ENCODE results near the gene RBM23. TPM values are rescaled to one million over a fixed set of nuclear protein-coding genes. Genes with fewer than 3 reads are reported as not detected.

Gene RBM23
- polyA plus RNA-seq, 3 donors = 76.7 to 89.7 (median 85.7) TPM

- Mint-ChIP-seq H3K4me1 (peaks cover 2% of the 10 kb centered on the region), H3K27ac (peak overlapping the region in 2 of 7 donors; percentile 27 to 37), H3K9me3 (no peaks in the 10 kb centered on the region), H3K27me3 (ENCODE audit: low read depth in 3 of 3) (no peaks in the 10 kb centered on the region), H3K4me3 (no peak overlapping the region), H3K36me3 (peaks cover 59 to 75% of the 10 kb centered on the region in 2 donors)
- no peak overlapping the region for H3K9ac ChIP-seq (ENCODE audit: insufficient read depth, low read length, poor library complexity, severe bottlenecking)
- no peak overlapping the region for H3K4me3 ChIP-seq (replicated peaks in 1 of 3; ENCODE audit: low read depth in 2 of 3, low read length in 3 of 3)
- no peaks in the 10 kb centered on the region for H3K27me3 ChIP-seq (ENCODE audit: control insufficient read depth in 2 of 2, insufficient read depth in 2 of 2, low read length in 2 of 2)
- no peaks in the 10 kb centered on the region for H3K9me3 ChIP-seq (replicated peaks in 1 of 2; ENCODE audit: control insufficient read depth in 1 of 2, insufficient read depth in 1 of 2, low read length in 2 of 2)
- no peaks in the 10 kb centered on the region for H3K4me1 ChIP-seq (ENCODE audit: control insufficient read depth in 1 of 2, insufficient read depth in 2 of 2, low read length in 2 of 2)
- no peak for DNase-seq
- peaks cover 47 to 84% of the 10 kb centered on the region in 2 donors for H3K36me3 ChIP-seq (replicated peaks in 1 of 2; ENCODE audit: control insufficient read depth in 1 of 2, insufficient read depth in 2 of 2, low read length in 2 of 2)
- no peak overlapping the region for H2AFZ ChIP-seq (ENCODE audit: insufficient read depth, low read depth, low read length, poor library complexity, severe bottlenecking)
- peak overlapping the region in 1 of 2 donors; percentile 8 for H3K27ac ChIP-seq (ENCODE audit: low read depth in 1 of 2, low read length in 2 of 2)
- H3K79me2 ChIP-seq (ENCODE audit: insufficient read depth, low read length) = no peaks in the 10 kb centered on the region
- intact Hi-C loops (cut with micrococcal nuclease) = no loop called here
- peaks cover 7% of the 10 kb centered on the region for H4K20me1 ChIP-seq (ENCODE audit: insufficient read depth, low read length)
- no CpG with 5 or more reads among the region's 8 CpGs for WGBS (ENCODE audit: insufficient coverage)
- H3K4me2 ChIP-seq (replicated peaks; ENCODE audit: extremely low read depth, low read length, poor library complexity, severe bottlenecking) = no peak overlapping the region
- no peak for TF ChIP-seq CTCF (IDR thresholded peaks at IDR 0.05)
Observed at GRCh38 chr14:22898302-22899090, 20.5 kb downstream of the RBM23 start.

- H3K27ac Mint-ChIP-seq = peak overlapping the region in 1 of 7 donors; percentile 17
- H3K27me3 Mint-ChIP-seq (ENCODE audit: low read depth in 3 of 3) = no peaks in the 10 kb centered on the region
- H3K4me3 ChIP-seq (replicated peaks in 1 of 3; ENCODE audit: low read depth in 2 of 3, low read length in 3 of 3) = no peak overlapping the region
- no peak overlapping the region for H2AFZ ChIP-seq (ENCODE audit: insufficient read depth, low read depth, low read length, poor library complexity, severe bottlenecking)
- H3K27ac ChIP-seq (ENCODE audit: low read depth in 1 of 2, low read length in 2 of 2) = no peak overlapping the region
- intact Hi-C loops (cut with micrococcal nuclease) = no loop called here
- peaks cover 6% of the 10 kb centered on the region for H4K20me1 ChIP-seq (ENCODE audit: insufficient read depth, low read length)
- no peak for DNase-seq
- no peaks in the 10 kb centered on the region for H3K4me1 ChIP-seq (ENCODE audit: control insufficient read depth in 1 of 2, insufficient read depth in 2 of 2, low read length in 2 of 2)
- no peak overlapping the region for H3K4me3 Mint-ChIP-seq
- peaks cover 2% of the 10 kb centered on the region for H3K4me1 Mint-ChIP-seq
- no peak for TF ChIP-seq CTCF (IDR thresholded peaks at IDR 0.05)
- WGBS (ENCODE audit: insufficient coverage) = no CpG with 5 or more reads among the region's 1 CpG
- H3K9me3 Mint-ChIP-seq = no peaks in the 10 kb centered on the region
- H3K27me3 ChIP-seq (ENCODE audit: control insufficient read depth in 2 of 2, insufficient read depth in 2 of 2, low read length in 2 of 2) = no peaks in the 10 kb centered on the region
- no peak overlapping the region for H3K9ac ChIP-seq (ENCODE audit: insufficient read depth, low read length, poor library complexity, severe bottlenecking)
- H3K9me3 ChIP-seq (replicated peaks in 1 of 2; ENCODE audit: control insufficient read depth in 1 of 2, insufficient read depth in 1 of 2, low read length in 2 of 2) = no peaks in the 10 kb centered on the region
- peaks cover 37 to 84% of the 10 kb centered on the region in 2 donors for H3K36me3 ChIP-seq (replicated peaks in 1 of 2; ENCODE audit: control insufficient read depth in 1 of 2, insufficient read depth in 2 of 2, low read length in 2 of 2)
- H3K36me3 Mint-ChIP-seq = peaks cover 59 to 74% of the 10 kb centered on the region in 2 donors
- H3K4me2 ChIP-seq (replicated peaks; ENCODE audit: extremely low read depth, low read length, poor library complexity, severe bottlenecking) = no peak overlapping the region
- H3K79me2 ChIP-seq (ENCODE audit: insufficient read depth, low read length) = no peaks in the 10 kb centered on the region
Observed at GRCh38 chr14:22897357-22897756, 21.6 kb downstream of the RBM23 start.

Measured in CD14-positive monocyte (primary cell).